Astrocyte (in vitro differentiated cells and primary cell): Measurements from ENCODE around the gene TCEANC2. TPM values are rescaled to one million over a fixed set of nuclear protein-coding genes. Genes with fewer than 3 reads are reported as not detected.

ENCODE experiments used
- DNase-seq: peaks from one replicate; pipeline ENCODE4 v3.0.0-alpha.2; 2010; ENCODE audit warnings: low read depth
- FAIRE-seq: peaks from 2 replicates; lab custom pipeline; 2011; peaks lifted over from hg19 to GRCh38; lab: Jason Lieb, UNC
- H2AFZ ChIP-seq: 2 replicates; pipeline ENCODE4 v1.6.0; 2012; ENCODE audit warnings: low read depth, low read length, inconsistent platforms
- H3K27ac ChIP-seq: 2 replicates; pipeline ENCODE4 v1.5.1; 2011; ENCODE audit warnings: low read depth, low read length, inconsistent platforms
- H3K27me3 ChIP-seq: 2 replicates; pipeline ENCODE4 v1.6.0; 2011; ENCODE audit warnings: low read length, inconsistent platforms; ENCODE audit not compliant: insufficient read depth
- H3K36me3 ChIP-seq: 2 replicates; pipeline ENCODE4 v1.5.1; 2011; ENCODE audit warnings: low read length, inconsistent platforms; ENCODE audit not compliant: insufficient read depth
- H3K4me1 ChIP-seq: 2 replicates; pipeline ENCODE4 v1.5.1; 2011; ENCODE audit warnings: low read length, inconsistent platforms; ENCODE audit not compliant: insufficient read depth
- H3K4me2 ChIP-seq: 2 replicates; pipeline ENCODE4 v1.6.0; 2012; ENCODE audit warnings: low read length, inconsistent platforms
- H3K4me3 ChIP-seq: 2 replicates; pipeline ENCODE4 v1.5.1; 2011; ENCODE audit warnings: low read depth, mild to moderate bottlenecking, low read length, inconsistent platforms; ENCODE audit not compliant: insufficient read depth
- H3K79me2 ChIP-seq: 2 replicates; pipeline ENCODE4 v1.6.0; 2012; ENCODE audit warnings: mild to moderate bottlenecking, low read length, inconsistent platforms; ENCODE audit not compliant: insufficient read depth
- H3K9ac ChIP-seq: 2 replicates; pipeline ENCODE4 v1.6.0; 2012; ENCODE audit warnings: mild to moderate bottlenecking, low read length, inconsistent platforms
- H3K9me3 ChIP-seq: 2 replicates; pipeline ENCODE4 v1.5.1; 2012; ENCODE audit warnings: low read depth, mild to moderate bottlenecking, low read length, inconsistent platforms; ENCODE audit not compliant: insufficient read depth
- H4K20me1 ChIP-seq: 2 replicates; pipeline ENCODE4 v1.6.0; 2012; ENCODE audit warnings: low read length, inconsistent platforms; ENCODE audit not compliant: insufficient read depth
- H3K27ac Mint-ChIP-seq: one replicate; pipeline ENCODE4 v1.8.0; 2021; ENCODE audit warnings: mild to moderate bottlenecking, mixed read lengths; ENCODE audit not compliant: unreplicated experiment
- H3K27me3 Mint-ChIP-seq: one replicate; pipeline ENCODE4 v1.8.0; 2021; ENCODE audit warnings: low read depth, mixed read lengths; ENCODE audit not compliant: unreplicated experiment
- H3K36me3 Mint-ChIP-seq: one replicate; pipeline ENCODE4 v1.8.0; 2021; ENCODE audit warnings: low read depth, mixed read lengths; ENCODE audit not compliant: unreplicated experiment
- H3K4me1 Mint-ChIP-seq: one replicate; pipeline ENCODE4 v1.8.0; 2021; ENCODE audit warnings: low read depth, mixed read lengths; ENCODE audit not compliant: unreplicated experiment
- H3K4me3 Mint-ChIP-seq: one replicate; pipeline ENCODE4 v1.8.0; 2021; ENCODE audit warnings: mild to moderate bottlenecking, moderate library complexity, mixed read lengths; ENCODE audit not compliant: unreplicated experiment
- H3K9me3 Mint-ChIP-seq: one replicate; pipeline ENCODE4 v1.8.0; 2021; ENCODE audit warnings: mild to moderate bottlenecking, mixed read lengths; ENCODE audit not compliant: unreplicated experiment
- EZH2 ChIP-seq: IDR thresholded peaks from 2 replicates; pipeline ENCODE4 v1.6.1; 2012; ENCODE audit warnings: mild to moderate bottlenecking, low read length, inconsistent platforms; ENCODE audit not compliant: insufficient read depth
- total RNA-seq: library from RNA; stranded (reverse); gene quantifications from 2 replicates; pipeline ENCODE4 v1.2.1, GENCODE V29; 2021
- TF ChIP-seq, protein P1 (sequence below): IDR thresholded peaks from 2 replicates; pipeline ENCODE4 v1.5.1; 2011; ENCODE audit warnings: low read depth, mild to moderate bottlenecking, inconsistent platforms, low read length, moderate library complexity; ENCODE audit not compliant: insufficient read depth

The TCEANC2 gene
- total RNA-seq, 1 donor from 2014 or later: 4.6 TPM

DNA sequence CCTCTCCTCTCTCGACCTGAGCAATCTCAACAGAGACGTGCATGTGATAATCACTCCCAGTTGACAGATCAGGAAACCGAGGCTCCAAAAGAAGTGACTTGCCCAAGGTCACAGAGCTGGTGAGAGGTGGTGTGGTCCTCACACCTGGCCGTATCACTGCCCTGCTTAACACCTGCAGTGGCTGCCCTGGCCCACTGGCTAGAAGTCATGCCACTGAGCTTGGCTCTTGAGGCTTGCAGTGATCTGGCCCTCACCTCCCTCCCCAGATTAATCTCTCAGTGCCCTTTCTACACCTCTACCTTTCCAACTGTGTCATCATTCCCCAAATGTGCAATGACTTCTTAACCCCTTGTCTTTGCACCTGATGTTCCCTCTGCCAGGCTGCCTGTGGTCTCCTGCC lies 60.6 kb downstream of the TCEANC2 start:
- Histone ChIP-seq H3K4me1 (peaks cover 14% of the 10 kb centered on the region), H3K36me3 (no peaks in the 10 kb centered on the region), H3K9ac (no peak overlapping the region), H3K9me3 (no peaks in the 10 kb centered on the region), H2AFZ (no peak overlapping the region), H3K4me3 (no peak overlapping the region), H3K27me3 (no peaks in the 10 kb centered on the region), H3K79me2 (no peaks in the 10 kb centered on the region), H4K20me1 (no peaks in the 10 kb centered on the region), H3K4me2 (no peak overlapping the region), H3K27ac (no peak overlapping the region)
- H3K9me3 Mint-ChIP-seq: peaks cover 3% of the 10 kb centered on the region
- FAIRE-seq (no peak), DNase-seq (no peak)
- no peaks in the 10 kb centered on the region for H3K36me3 Mint-ChIP-seq
- H3K27ac Mint-ChIP-seq: no peak overlapping the region
- H3K4me1 Mint-ChIP-seq: peaks cover 3% of the 10 kb centered on the region
- H3K4me3 Mint-ChIP-seq: no peak overlapping the region
- peaks cover 17% of the 10 kb centered on the region for H3K27me3 Mint-ChIP-seq
- TF ChIP-seq, protein P1, sequence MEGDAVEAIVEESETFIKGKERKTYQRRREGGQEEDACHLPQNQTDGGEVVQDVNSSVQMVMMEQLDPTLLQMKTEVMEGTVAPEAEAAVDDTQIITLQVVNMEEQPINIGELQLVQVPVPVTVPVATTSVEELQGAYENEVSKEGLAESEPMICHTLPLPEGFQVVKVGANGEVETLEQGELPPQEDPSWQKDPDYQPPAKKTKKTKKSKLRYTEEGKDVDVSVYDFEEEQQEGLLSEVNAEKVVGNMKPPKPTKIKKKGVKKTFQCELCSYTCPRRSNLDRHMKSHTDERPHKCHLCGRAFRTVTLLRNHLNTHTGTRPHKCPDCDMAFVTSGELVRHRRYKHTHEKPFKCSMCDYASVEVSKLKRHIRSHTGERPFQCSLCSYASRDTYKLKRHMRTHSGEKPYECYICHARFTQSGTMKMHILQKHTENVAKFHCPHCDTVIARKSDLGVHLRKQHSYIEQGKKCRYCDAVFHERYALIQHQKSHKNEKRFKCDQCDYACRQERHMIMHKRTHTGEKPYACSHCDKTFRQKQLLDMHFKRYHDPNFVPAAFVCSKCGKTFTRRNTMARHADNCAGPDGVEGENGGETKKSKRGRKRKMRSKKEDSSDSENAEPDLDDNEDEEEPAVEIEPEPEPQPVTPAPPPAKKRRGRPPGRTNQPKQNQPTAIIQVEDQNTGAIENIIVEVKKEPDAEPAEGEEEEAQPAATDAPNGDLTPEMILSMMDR: no peak
- TF ChIP-seq EZH2: no peak

DNA sequence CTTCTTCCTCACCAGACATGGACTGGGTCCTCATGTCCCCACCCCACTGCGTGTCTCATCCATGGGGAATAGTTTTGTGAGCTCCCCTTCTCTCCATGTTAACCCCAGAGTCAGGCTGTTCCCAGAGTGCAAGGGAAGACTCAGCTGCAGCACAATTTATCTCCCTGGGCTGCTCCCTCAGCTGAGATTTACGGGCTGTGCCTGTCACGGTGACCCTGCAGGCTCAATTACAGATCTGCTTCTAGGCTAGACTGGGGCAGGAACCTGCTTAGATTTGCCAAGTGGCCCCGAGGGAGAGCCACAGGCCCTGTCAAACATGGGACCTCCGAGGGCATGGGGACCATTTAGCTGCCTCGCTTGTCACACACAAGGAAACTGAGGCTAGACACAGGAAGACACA lies 61.5 kb downstream of the TCEANC2 start:
- Mint-ChIP-seq H3K9me3 (peaks cover 3% of the 10 kb centered on the region), H3K27ac (no peak overlapping the region), H3K4me1 (peaks cover 3% of the 10 kb centered on the region), H3K27me3 (peaks cover 17% of the 10 kb centered on the region), H3K4me3 (no peak overlapping the region), H3K36me3 (no peaks in the 10 kb centered on the region)
- no peaks in the 10 kb centered on the region for H3K79me2 ChIP-seq
- H3K4me3 ChIP-seq: no peak overlapping the region
- H3K9me3 ChIP-seq: no peaks in the 10 kb centered on the region
- H3K27ac ChIP-seq: no peak overlapping the region
- H2AFZ ChIP-seq: no peak overlapping the region
- FAIRE-seq (no peak), DNase-seq (no peak)
- peaks cover 19% of the 10 kb centered on the region for H3K4me1 ChIP-seq
- H3K36me3 ChIP-seq: no peaks in the 10 kb centered on the region
- no peak overlapping the region for H3K9ac ChIP-seq
- no peaks in the 10 kb centered on the region for H3K27me3 ChIP-seq
- H3K4me2 ChIP-seq: no peak overlapping the region
- H4K20me1 ChIP-seq: no peaks in the 10 kb centered on the region
- TF ChIP-seq, protein P1: no peak
- TF ChIP-seq EZH2: no peak

DNA sequence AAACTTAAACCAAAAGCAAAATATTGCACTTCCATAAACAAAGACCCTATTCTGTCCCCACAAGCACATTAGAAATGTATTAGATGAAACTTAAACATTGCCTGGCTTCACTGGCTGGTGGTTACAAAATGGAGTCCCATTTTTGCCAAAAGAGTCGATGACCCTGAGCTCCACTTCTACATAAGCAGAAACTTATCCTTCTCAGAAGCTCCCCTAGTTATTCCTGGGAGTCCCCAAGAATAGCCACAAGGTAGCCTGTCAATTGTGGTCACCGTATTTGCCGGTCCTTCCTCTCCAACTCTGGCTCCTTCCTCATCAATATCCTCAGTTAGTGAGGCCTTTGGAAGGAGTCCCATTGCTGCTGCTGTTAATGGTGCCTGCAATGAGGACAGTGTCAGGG lies 62.1 kb downstream of the TCEANC2 start:
- no peaks in the 10 kb centered on the region for H3K27me3 ChIP-seq
- H3K4me3 ChIP-seq: no peak overlapping the region
- no peak overlapping the region for H3K9ac ChIP-seq
- no peak overlapping the region for H2AFZ ChIP-seq
- peaks cover 16% of the 10 kb centered on the region for H3K27me3 Mint-ChIP-seq
- no peaks in the 10 kb centered on the region for H3K36me3 ChIP-seq
- no peaks in the 10 kb centered on the region for H3K79me2 ChIP-seq
- no peak overlapping the region for H3K27ac Mint-ChIP-seq
- peaks cover 2% of the 10 kb centered on the region for H3K9me3 Mint-ChIP-seq
- no peaks in the 10 kb centered on the region for H3K36me3 Mint-ChIP-seq
- no peaks in the 10 kb centered on the region for H4K20me1 ChIP-seq
- DNase-seq (no peak), FAIRE-seq (no peak)
- no peak overlapping the region for H3K27ac ChIP-seq
- H3K4me2 ChIP-seq: no peak overlapping the region
- H3K9me3 ChIP-seq: no peaks in the 10 kb centered on the region
- peaks cover 19% of the 10 kb centered on the region for H3K4me1 ChIP-seq
- H3K4me3 Mint-ChIP-seq: no peak overlapping the region
- peaks cover 3% of the 10 kb centered on the region for H3K4me1 Mint-ChIP-seq
- no peak for TF ChIP-seq EZH2
- TF ChIP-seq, protein P1: no peak
